Small intestine (tissue), 7 donors: ENCODE data around the gene RAB5B. TPM values are rescaled to one million over a fixed set of nuclear protein-coding genes. Genes with fewer than 3 reads are reported as not detected.

Experiments used
- DNase-seq, 2 donors: peaks; one replicate each; pipeline versions ENCODE4 v3.0.0 to v3.0.0-alpha.2; 2013
- FAIRE-seq: peaks from 2 replicates; lab custom pipeline; 2012; peaks lifted over from hg19 to GRCh38; lab: Jason Lieb, UNC
- H3K27ac ChIP-seq, 3 donors: one replicate each; pipeline ENCODE4 v1.5.1; 2013; ENCODE audit warnings: low read length in 2 of 3, mild to moderate bottlenecking in 2 of 3, control low read depth in 1 of 3, inconsistent platforms in 1 of 3, low read depth in 1 of 3, moderate library complexity in 1 of 3
- H3K27me3 ChIP-seq, 3 donors: one replicate each; pipeline ENCODE4 v1.6.1; 2013; ENCODE audit warnings: low read length in 3 of 3, inconsistent platforms in 1 of 3; ENCODE audit not compliant: control insufficient read depth in 3 of 3, insufficient read depth in 3 of 3
- H3K36me3 ChIP-seq, 3 donors: one replicate each; pipeline ENCODE4 v1.6.1; 2013; ENCODE audit warnings: low read length in 3 of 3, inconsistent platforms in 1 of 3, low read depth in 1 of 3, mild to moderate bottlenecking in 1 of 3, moderate library complexity in 1 of 3; ENCODE audit not compliant: control insufficient read depth in 3 of 3, insufficient read depth in 2 of 3
- H3K4me1 ChIP-seq, 3 donors: one replicate each; pipeline ENCODE4 v1.6.1; 2013; ENCODE audit warnings: low read length in 2 of 3, inconsistent platforms in 1 of 3, low read depth in 1 of 3, mild to moderate bottlenecking in 1 of 3, moderate library complexity in 1 of 3; ENCODE audit not compliant: control insufficient read depth in 3 of 3, insufficient read depth in 2 of 3
- H3K4me3 ChIP-seq, 3 donors: one replicate each; pipeline ENCODE4 v1.5.1; 2013; ENCODE audit warnings: low read length in 3 of 3, control low read depth in 1 of 3, inconsistent platforms in 1 of 3, low read depth in 1 of 3, mild to moderate bottlenecking in 1 of 3, moderate library complexity in 1 of 3
- H3K9me3 ChIP-seq, 2 donors: one replicate each; pipeline ENCODE4 v1.6.1; 2013; ENCODE audit warnings: low read depth in 1 of 2, low read length in 1 of 2; ENCODE audit not compliant: control insufficient read depth in 2 of 2, insufficient read depth in 1 of 2
- WGBS, 3 donors: extraction: QIAGEN DNeasy Blood & Tissue Kit; methylation state at CpG; one replicate each; pipeline ENCODE4 v1.1.7; 2013; 5-methylcytosine and 5-hydroxymethylcytosine counted together
- polyA plus RNA-seq, 4 donors: library from polyadenylated mRNA; stranded (reverse) in 3 of 4; unstranded in 1 of 4; fragments of 200-250 nt in 3 of 4; fragments of 120-200 nt in 1 of 4; gene quantifications; one replicate each; pipeline versions ENCODE4 v1.2.1 to v1.2.3, GENCODE V29; 2013
- donor health status: healthy with polysubstance abuse.
- donor health status: control.
- donor health status: control.
- donor health status: Bipolar disorder and iron deficiency.
- donor health status: healthy.

RAB5B gene
- polyA plus RNA-seq, 4 donors, result 45.8 to 119 (median 48.5) TPM

- Histone ChIP-seq H3K27me3 (no peaks in the 10 kb centered on the region), H3K36me3 (peaks cover 0 to 16% (median 0%) of the 10 kb centered on the region in 3 donors), H3K4me3 (no peak overlapping the region), H3K9me3 (no peaks in the 10 kb centered on the region), H3K4me1 (peaks cover 0 to 32% (median 8%) of the 10 kb centered on the region in 3 donors), H3K27ac (no peak overlapping the region)
- no peak for DNase-seq
- WGBS, 3 donors, result 81 to 94% (median 91%) methylated on average over 4 of the region's 4 CpGs
- no peak for FAIRE-seq
Observed at GRCh38 chr12:55969356-55969755, 4.5 kb upstream of the RAB5B start.

- Histone ChIP-seq H3K27ac (no peak overlapping the region), H3K9me3 (no peaks in the 10 kb centered on the region), H3K4me3 (no peak overlapping the region), H3K36me3 (peaks cover 0 to 16% (median 0%) of the 10 kb centered on the region in 3 donors), H3K4me1 (peaks cover 0 to 33% (median 8%) of the 10 kb centered on the region in 3 donors), H3K27me3 (no peaks in the 10 kb centered on the region)
- DNase-seq (no peak), FAIRE-seq (no peak)
- 85 to 93% (median 90%) methylated on average over 7 of the region's 7 CpGs for WGBS, 3 donors
Observed at GRCh38 chr12:55970775-55971174, 3.1 kb upstream of the RAB5B start.

- peaks cover 0 to 19% (median 0%) of the 10 kb centered on the region in 3 donors for H3K36me3 ChIP-seq
- H3K4me3 ChIP-seq, result no peak overlapping the region
- DNase-seq (peak in 1 of 2 donors; percentile 59), FAIRE-seq (no peak)
- H3K27me3 ChIP-seq, result no peaks in the 10 kb centered on the region
- H3K9me3 ChIP-seq, result no peaks in the 10 kb centered on the region
- WGBS, 3 donors, result 42 to 57% (median 43%) methylated on average over 3 of the region's 3 CpGs
- H3K4me1 ChIP-seq, result peaks cover 0 to 31% (median 8%) of the 10 kb centered on the region in 3 donors
- peak overlapping the region; percentile 26 to 93 (median 60) for H3K27ac ChIP-seq
Observed at GRCh38 chr12:55972042-55972441, 1.8 kb upstream of the RAB5B start.

GRCh38 chr12:55972456-55972855, 1.4 kb upstream of the RAB5B start:
- WGBS, 3 donors, result 10 to 36% (median 19%) methylated on average over 1 of the region's 1 CpG

GRCh38 chr12:55972911-55973598, 823 bp upstream of the RAB5B start:
- WGBS, 3 donors, result 0 to 1% (median 1%) methylated on average over 18 of the region's 18 CpGs

More at GRCh38 chr12:55972456-55972855, 1.4 kb upstream of the RAB5B start:
- no peak for FAIRE-seq
- H3K27ac ChIP-seq, result peak overlapping the region; percentile 87 to 94 (median 93)
- no peak for DNase-seq
- peaks cover 0 to 20% (median 0%) of the 10 kb centered on the region in 3 donors for H3K36me3 ChIP-seq
- peaks cover 0 to 28% (median 6%) of the 10 kb centered on the region in 3 donors for H3K4me1 ChIP-seq
- no peaks in the 10 kb centered on the region for H3K27me3 ChIP-seq
- peak overlapping the region in 2 of 3 donors; percentile 63 to 66 for H3K4me3 ChIP-seq
- no peaks in the 10 kb centered on the region for H3K9me3 ChIP-seq

GRCh38 chr12:55974308-55974730, 441 bp downstream of the RAB5B start:
- Histone ChIP-seq H3K27me3 (no peaks in the 10 kb centered on the region), H3K27ac (peak overlapping the region; percentile 82 to 98 (median 95)), H3K4me1 (peaks cover 0 to 18% (median 0%) of the 10 kb centered on the region in 3 donors), H3K4me3 (peak overlapping the region; percentile 96 to 97 (median 97)), H3K36me3 (peaks cover 0 to 24% (median 2%) of the 10 kb centered on the region in 3 donors), H3K9me3 (no peaks in the 10 kb centered on the region)
- FAIRE-seq, result no peak
- peak in 1 of 2 donors; percentile 70 for DNase-seq
- 0 to 1% (median 0%) methylated on average over 13 to 15 of the region's 15 CpGs for WGBS, 3 donors

More at GRCh38 chr12:55972911-55973598, 823 bp upstream of the RAB5B start:
- H3K36me3 ChIP-seq, result peaks cover 0 to 22% (median 0%) of the 10 kb centered on the region in 3 donors
- H3K27ac ChIP-seq, result peak overlapping the region; percentile 87 to 94 (median 93)
- no peaks in the 10 kb centered on the region for H3K27me3 ChIP-seq
- FAIRE-seq (no peak), DNase-seq (no peak)
- H3K4me1 ChIP-seq, result peaks cover 0 to 22% (median under 1%) of the 10 kb centered on the region in 3 donors
- H3K4me3 ChIP-seq, result peak overlapping the region; percentile 28 to 66 (median 63)
- no peaks in the 10 kb centered on the region for H3K9me3 ChIP-seq

GRCh38 chr12:55978393-55978792, 4.5 kb downstream of the RAB5B start:
- no peak for DNase-seq
- H3K27ac ChIP-seq, result no peak overlapping the region
- H3K4me3 ChIP-seq, result no peak overlapping the region
- WGBS, 3 donors, result 94 to 98% (median 96%) methylated on average over 7 of the region's 7 CpGs
- H3K4me1 ChIP-seq, result peaks cover 0 to 6% (median 0%) of the 10 kb centered on the region in 3 donors
- peaks cover 4 to 32% (median 5%) of the 10 kb centered on the region in 3 donors for H3K36me3 ChIP-seq
- no peaks in the 10 kb centered on the region for H3K27me3 ChIP-seq
- no peaks in the 10 kb centered on the region for H3K9me3 ChIP-seq
- FAIRE-seq, result no peak

GRCh38 chr12:55979069-55979468, 5.2 kb downstream of the RAB5B start:
- H3K9me3 ChIP-seq, result no peaks in the 10 kb centered on the region
- no peak overlapping the region for H3K27ac ChIP-seq
- WGBS, 3 donors, result 90 to 96% (median 93%) methylated on average over 3 of the region's 3 CpGs
- no peak for DNase-seq
- peaks cover 0 to 6% (median 0%) of the 10 kb centered on the region in 3 donors for H3K4me1 ChIP-seq
- H3K27me3 ChIP-seq, result no peaks in the 10 kb centered on the region
- H3K4me3 ChIP-seq, result no peak overlapping the region
- FAIRE-seq, result no peak
- peaks cover 4 to 38% (median 9%) of the 10 kb centered on the region in 3 donors for H3K36me3 ChIP-seq
